GM23338 (cell line): ENCODE data around the gene LMAN1L. TPM values are rescaled to one million over a fixed set of nuclear protein-coding genes. Genes with fewer than 3 reads are reported as not detected.

Experiments
- ATAC-seq: fragments of 200-7000 bp; cut with Tn5 transposase; 3 replicates; pipeline ENCODE4 v1.9.1; 2020
- DNase-seq: peaks from one replicate; pipeline ENCODE4 v3.0.0-alpha.2; 2015; ENCODE audit warnings: low spot score
- H2AFZ ChIP-seq: fragments of 200-600 bp; sonication (generic); 2 replicates; pipeline ENCODE4 v1.8.0; 2016; ENCODE audit warnings: antibody characterized with exemption, mild to moderate bottlenecking, moderate library complexity
- H3F3A ChIP-seq: fragments of 200-600 bp; sonication (generic); replicated peaks from 2 replicates; pipeline ENCODE4 v1.8.0; 2017; ENCODE audit warnings: antibody characterized with exemption, mixed run types, low read depth
- H3K27ac ChIP-seq: fragments of 200-600 bp; sonication (generic); 2 replicates; pipeline ENCODE4 v1.6.1; 2016; ENCODE audit warnings: low read depth
- H3K27me3 ChIP-seq: fragments of 200-600 bp; sonication (generic); 2 replicates; pipeline ENCODE4 v1.8.0; 2016; ENCODE audit warnings: mild to moderate bottlenecking, mixed run types, moderate library complexity; ENCODE audit not compliant: insufficient read depth
- H3K36me3 ChIP-seq: fragments of 200-600 bp; sonication (generic); 2 replicates; pipeline ENCODE4 v1.8.0; 2016; ENCODE audit warnings: mild to moderate bottlenecking; ENCODE audit not compliant: insufficient read depth
- H3K4me1 ChIP-seq: fragments of 200-600 bp; sonication (generic); 2 replicates; pipeline ENCODE4 v1.8.0; 2016; ENCODE audit warnings: mild to moderate bottlenecking, moderate library complexity; ENCODE audit not compliant: insufficient read depth
- H3K4me2 ChIP-seq: fragments of 200-600 bp; sonication (generic); 2 replicates; pipeline ENCODE4 v1.7.1; 2017; ENCODE audit warnings: mixed run types
- H3K4me3 ChIP-seq: fragments of 200-600 bp; sonication (generic); 2 replicates; pipeline ENCODE4 v1.6.1; 2016; ENCODE audit warnings: mixed run types
- H3K79me2 ChIP-seq: fragments of 200-600 bp; sonication (generic); replicated peaks from 2 replicates; pipeline ENCODE4 v1.8.0; 2017; ENCODE audit warnings: mild to moderate bottlenecking; ENCODE audit not compliant: insufficient read depth
- H3K9me2 ChIP-seq: fragments of 200-600 bp; sonication (generic); 2 replicates; pipeline ENCODE4 v1.8.0; 2017; ENCODE audit not compliant: insufficient read depth
- H4K20me1 ChIP-seq: fragments of 200-600 bp; sonication (generic); replicated peaks from 2 replicates; pipeline ENCODE4 v1.8.0; 2017; ENCODE audit warnings: mild to moderate bottlenecking; ENCODE audit not compliant: insufficient read depth
- H3K27ac Mint-ChIP-seq: 2 replicates; pipeline ENCODE4 v1.8.0; 2020; ENCODE audit warnings: inconsistent platforms, mild to moderate bottlenecking, moderate library complexity, mixed read lengths
- H3K27me3 Mint-ChIP-seq: 3 replicates; pipeline ENCODE4 v1.8.0; 2022; ENCODE audit warnings: low read depth, mild to moderate bottlenecking, moderate library complexity, mixed read lengths, inconsistent platforms; ENCODE audit not compliant: insufficient read depth, poor library complexity
- H3K36me3 Mint-ChIP-seq: 3 replicates; pipeline ENCODE4 v1.8.0; 2021; ENCODE audit warnings: low read depth, mild to moderate bottlenecking, inconsistent platforms, moderate library complexity, mixed read lengths
- H3K4me1 Mint-ChIP-seq: 3 replicates; pipeline ENCODE4 v1.8.0; 2020; ENCODE audit warnings: mild to moderate bottlenecking, inconsistent platforms, mixed read lengths
- H3K4me3 Mint-ChIP-seq: 3 replicates; pipeline ENCODE4 v1.8.0; 2021; ENCODE audit warnings: moderate library complexity, mild to moderate bottlenecking, inconsistent platforms, mixed read lengths
- H3K9me3 Mint-ChIP-seq: 3 replicates; pipeline ENCODE4 v1.8.0; 2020; ENCODE audit warnings: moderate library complexity, mild to moderate bottlenecking, inconsistent platforms, mixed read lengths
- CREB1 ChIP-seq: fragments of 250-450 bp; sonication (Bioruptor Pico); IDR thresholded peaks from 2 replicates; pipeline ENCODE4 v1.5.0; 2020; ENCODE audit warnings: low read depth, mild to moderate bottlenecking, moderate library complexity
- CTCF ChIP-seq, 2 experiments: fragments of 200-600 bp in 1 of 2; sonication (generic) in 1 of 2; conservative IDR thresholded peaks; 2 replicates each; pipeline versions ENCODE4 v1.5.1 to v1.6.1; 2016 to 2017; ENCODE audit warnings: antibody characterized with exemption in 2 of 2, low read depth in 2 of 2, mild to moderate bottlenecking in 2 of 2, moderate library complexity in 1 of 2
- ETS1 ChIP-seq: IDR thresholded peaks from 2 replicates; pipeline ENCODE4 v1.6.1; 2016; ENCODE audit warnings: antibody characterized with exemption
- EZH2 ChIP-seq: fragments of 200-600 bp; sonication (generic); IDR thresholded peaks from one replicate; pipeline ENCODE4 v1.8.0; 2017; ENCODE audit warnings: antibody characterized with exemption, mild to moderate bottlenecking, low read depth; ENCODE audit not compliant: unreplicated experiment
- EZH2phosphoT487 ChIP-seq: fragments of 200-600 bp; sonication (generic); IDR thresholded peaks from one replicate; pipeline ENCODE4 v1.8.1; 2018; ENCODE audit warnings: antibody characterized with exemption; ENCODE audit not compliant: unreplicated experiment
- JUNB ChIP-seq: IDR thresholded peaks from one replicate; pipeline ENCODE4 v1.6.1; 2016; ENCODE audit warnings: antibody characterized with exemption; ENCODE audit not compliant: unreplicated experiment
- NANOG ChIP-seq: IDR thresholded peaks from 2 replicates; pipeline ENCODE4 v1.6.1; 2016; ENCODE audit warnings: antibody characterized with exemption, borderline replicate concordance
- POLR2AphosphoS5 ChIP-seq: IDR thresholded peaks from 2 replicates; pipeline ENCODE4 v1.6.1; 2016; ENCODE audit warnings: antibody characterized with exemption, low read depth
- REST ChIP-seq: IDR thresholded peaks from one replicate; pipeline ENCODE4 v1.6.1; 2018; ENCODE audit warnings: antibody characterized with exemption; ENCODE audit not compliant: unreplicated experiment
- STAT1 ChIP-seq: IDR thresholded peaks from one replicate; pipeline ENCODE4 v1.6.1; 2016; ENCODE audit warnings: antibody characterized with exemption; ENCODE audit not compliant: unreplicated experiment
- ZNF114 ChIP-seq: fragments of 250-450 bp; sonication (Bioruptor Pico); IDR thresholded peaks from 2 replicates; pipeline ENCODE4 v1.5.0; 2020; ENCODE audit warnings: mild to moderate bottlenecking, moderate library complexity
- ZNF331 ChIP-seq: fragments of 250-450 bp; sonication (Bioruptor Pico); IDR thresholded peaks from 2 replicates; pipeline ENCODE4 v1.5.0; 2020; ENCODE audit warnings: low read depth, mild to moderate bottlenecking, moderate library complexity
- ZNF462 ChIP-seq: fragments of 250-450 bp; sonication (Bioruptor Pico); IDR thresholded peaks from 2 replicates; pipeline ENCODE4 v1.5.0; 2020; ENCODE audit warnings: mild to moderate bottlenecking, moderate library complexity
- polyA plus RNA-seq: library from polyadenylated mRNA; unstranded; fragments of >200 nt; fragmentation: Nextera tagmentation; extraction: Ambion mirVana; gene quantifications from 2 replicates; pipeline ENCODE4 v1.2.1, GENCODE V29; 2016
- total RNA-seq: library from RNA; depleted of rRNA; stranded (reverse); fragments of >200 nt; shearing (Covaris generic); gene quantifications from 2 replicates; pipeline ENCODE4 v1.2.3, GENCODE V29; 2014

LMAN1L gene
- total and polyA plus RNA-seq, 2 experiments from 2014 or later: not detected

DNA sequence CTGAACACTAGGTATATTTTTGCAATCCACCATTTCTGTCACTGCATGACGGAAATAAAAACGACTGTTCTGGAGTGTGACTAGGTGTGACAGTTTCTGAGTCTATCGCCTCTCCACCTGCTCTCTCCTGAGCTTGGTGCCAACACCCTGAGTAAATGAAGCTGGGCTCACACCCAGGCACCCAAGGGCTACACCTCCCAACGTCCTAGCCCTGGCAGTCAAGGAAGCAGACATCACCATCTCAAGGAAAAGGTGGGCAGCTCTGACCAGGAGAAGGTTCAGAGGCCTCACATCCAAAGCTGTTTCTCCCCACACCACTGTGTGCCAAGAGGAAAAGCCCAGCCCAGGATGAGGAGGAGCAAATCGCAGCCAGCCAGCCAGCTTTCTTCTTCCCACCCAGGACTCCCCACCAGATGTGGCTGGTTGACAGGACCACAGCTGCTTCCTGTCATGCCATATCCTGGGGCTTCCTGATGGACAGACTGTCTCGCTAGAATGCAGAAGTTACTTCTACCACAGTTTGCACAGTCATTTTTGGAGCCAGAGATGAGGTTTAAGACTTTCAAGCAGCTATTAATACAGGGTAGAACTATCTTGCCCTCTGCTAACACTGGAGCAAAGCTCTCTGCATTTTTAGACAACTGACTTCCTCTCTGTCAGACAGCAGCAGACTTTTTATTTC, 57.2 kb downstream of the LMAN1L start:
- Histone ChIP-seq H3K79me2 (peaks cover 54% of the 10 kb centered on the region), H3K4me3 (no peak overlapping the region), H3K9me2 (no peaks in the 10 kb centered on the region), H2AFZ (no peak overlapping the region), H3K4me2 (no peak overlapping the region), H3K27ac (no peak overlapping the region), H3K4me1 (no peaks in the 10 kb centered on the region), H3K27me3 (no peaks in the 10 kb centered on the region), H3K36me3 (no peaks in the 10 kb centered on the region), H4K20me1 (peaks cover 34% of the 10 kb centered on the region), H3F3A (0 out of 2 replicates have a peak, but pooled peaks cover 8% of the 10 kb centered on the region)
- Mint-ChIP-seq H3K4me3 (no peak overlapping the region; the same call in 2 of the 3 replicates), H3K4me1 (peaks cover 25% of the 10 kb centered on the region), H3K27ac (no peak overlapping the region), H3K9me3 (no peaks in the 10 kb centered on the region), H3K27me3 (peaks cover 19% of the 10 kb centered on the region), H3K36me3 (peaks cover 19% of the 10 kb centered on the region; the same call in 2 of the 3 replicates)
- no peak for TF ChIP-seq ZNF114 (CRISPR knock-in tag)
- TF ChIP-seq ETS1: no peak
- TF ChIP-seq REST: no peak
- TF ChIP-seq EZH2: no peak
- TF ChIP-seq STAT1: no peak
- TF ChIP-seq NANOG: no peak
- no peak for TF ChIP-seq EZH2phosphoT487
- TF ChIP-seq ZNF462 (CRISPR knock-in tag): no peak
- no peak for TF ChIP-seq CREB1 (CRISPR knock-in tag)
- TF ChIP-seq ZNF331 (CRISPR knock-in tag): no peak
- TF ChIP-seq CTCF (conservative IDR thresholded peaks at IDR 0.05; ENCODE audit: low read depth in 2 of 2): no peak
- no peak for TF ChIP-seq POLR2AphosphoS5
- TF ChIP-seq JUNB: no peak
- ATAC-seq (no peak), DNase-seq (no peak)
